H1 (cell line): ENCODE data around the gene CALML5.
"Not testable (repeated sequence)": the region's sequence is repeated elsewhere in the genome, so short reads cannot be mapped to it uniquely, and the experiment has no call there.

ENCODE experiments used
- MAFK ChIP-seq: IDR thresholded peaks from 2 replicates; pipeline ENCODE4 v1.6.1; 2012; ENCODE audit warnings: low read depth, mild to moderate bottlenecking, improper control_type of control experiment, low read length
- POLR2A ChIP-seq, 2 experiments: IDR thresholded peaks; 1 replicate in 1 of 2; 2 replicates in 1 of 2; pipeline ENCODE4 v1.6.1; 2011; ENCODE audit warnings: low read depth in 2 of 2, low read length in 2 of 2, mild to moderate bottlenecking in 2 of 2; ENCODE audit errors: control extremely low read depth in 1 of 2
- RXRA ChIP-seq: IDR thresholded peaks from 2 replicates; pipeline ENCODE4 v1.6.1; 2011; ENCODE audit warnings: low read depth, mild to moderate bottlenecking, low read length, moderate library complexity; ENCODE audit not compliant: insufficient read depth
- SUZ12 ChIP-seq: fragments of 200-600 bp; sonication (generic); IDR thresholded peaks from 2 replicates; pipeline ENCODE4 v1.6.1; 2012; ENCODE audit warnings: mild to moderate bottlenecking, inconsistent platforms, low read length, moderate library complexity, mixed read lengths
- TF ChIP-seq, protein P1 (sequence below): fragments of 300-600 bp; sonication (generic); IDR thresholded peaks from 2 replicates; pipeline ENCODE4 v1.7.1; 2012; ENCODE audit warnings: low read length, moderate library complexity, mild to moderate bottlenecking, inconsistent platforms; ENCODE audit not compliant: insufficient replicate concordance
- TF ChIP-seq, protein P2 (sequence below), 3 experiments: IDR thresholded peaks; 1 replicate in 2 of 3; 2 replicates in 1 of 3; pipeline versions ENCODE4 v1.5.1 to v1.6.1; 2011; ENCODE audit warnings: low read length in 3 of 3, mild to moderate bottlenecking in 3 of 3, inconsistent platforms in 2 of 3, low read depth in 1 of 3, moderate library complexity in 1 of 3; ENCODE audit not compliant: insufficient read depth in 1 of 3; ENCODE audit errors: control extremely low read depth in 1 of 3

DNA sequence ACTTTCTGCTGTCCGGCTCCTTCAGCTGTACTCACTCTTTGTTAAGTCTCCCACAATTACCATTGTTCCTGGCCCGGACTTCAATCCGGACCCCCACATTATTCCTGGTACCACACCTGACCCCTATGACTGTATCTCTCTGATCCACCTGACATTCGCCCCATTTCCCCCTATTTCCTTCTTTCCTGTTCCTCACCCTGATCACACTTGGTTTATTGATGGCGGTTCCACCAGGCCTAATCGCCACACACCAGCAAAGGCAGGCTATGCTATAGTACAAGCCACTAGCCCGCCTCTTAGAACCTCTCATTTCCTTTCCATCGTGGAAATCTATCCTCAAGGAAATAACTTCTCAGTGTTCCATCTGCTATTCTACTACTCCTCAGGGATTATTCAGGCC lies 24.3 kb downstream of the CALML5 start:
- TF ChIP-seq POLR2A (IDR thresholded peaks at IDR 0.05; ENCODE audit: control extremely low read depth in 1 of 2, low read depth in 2 of 2, low read length in 2 of 2); MAFK; SUZ12; RXRA: not testable (repeated sequence)
- TF ChIP-seq, protein P1, sequence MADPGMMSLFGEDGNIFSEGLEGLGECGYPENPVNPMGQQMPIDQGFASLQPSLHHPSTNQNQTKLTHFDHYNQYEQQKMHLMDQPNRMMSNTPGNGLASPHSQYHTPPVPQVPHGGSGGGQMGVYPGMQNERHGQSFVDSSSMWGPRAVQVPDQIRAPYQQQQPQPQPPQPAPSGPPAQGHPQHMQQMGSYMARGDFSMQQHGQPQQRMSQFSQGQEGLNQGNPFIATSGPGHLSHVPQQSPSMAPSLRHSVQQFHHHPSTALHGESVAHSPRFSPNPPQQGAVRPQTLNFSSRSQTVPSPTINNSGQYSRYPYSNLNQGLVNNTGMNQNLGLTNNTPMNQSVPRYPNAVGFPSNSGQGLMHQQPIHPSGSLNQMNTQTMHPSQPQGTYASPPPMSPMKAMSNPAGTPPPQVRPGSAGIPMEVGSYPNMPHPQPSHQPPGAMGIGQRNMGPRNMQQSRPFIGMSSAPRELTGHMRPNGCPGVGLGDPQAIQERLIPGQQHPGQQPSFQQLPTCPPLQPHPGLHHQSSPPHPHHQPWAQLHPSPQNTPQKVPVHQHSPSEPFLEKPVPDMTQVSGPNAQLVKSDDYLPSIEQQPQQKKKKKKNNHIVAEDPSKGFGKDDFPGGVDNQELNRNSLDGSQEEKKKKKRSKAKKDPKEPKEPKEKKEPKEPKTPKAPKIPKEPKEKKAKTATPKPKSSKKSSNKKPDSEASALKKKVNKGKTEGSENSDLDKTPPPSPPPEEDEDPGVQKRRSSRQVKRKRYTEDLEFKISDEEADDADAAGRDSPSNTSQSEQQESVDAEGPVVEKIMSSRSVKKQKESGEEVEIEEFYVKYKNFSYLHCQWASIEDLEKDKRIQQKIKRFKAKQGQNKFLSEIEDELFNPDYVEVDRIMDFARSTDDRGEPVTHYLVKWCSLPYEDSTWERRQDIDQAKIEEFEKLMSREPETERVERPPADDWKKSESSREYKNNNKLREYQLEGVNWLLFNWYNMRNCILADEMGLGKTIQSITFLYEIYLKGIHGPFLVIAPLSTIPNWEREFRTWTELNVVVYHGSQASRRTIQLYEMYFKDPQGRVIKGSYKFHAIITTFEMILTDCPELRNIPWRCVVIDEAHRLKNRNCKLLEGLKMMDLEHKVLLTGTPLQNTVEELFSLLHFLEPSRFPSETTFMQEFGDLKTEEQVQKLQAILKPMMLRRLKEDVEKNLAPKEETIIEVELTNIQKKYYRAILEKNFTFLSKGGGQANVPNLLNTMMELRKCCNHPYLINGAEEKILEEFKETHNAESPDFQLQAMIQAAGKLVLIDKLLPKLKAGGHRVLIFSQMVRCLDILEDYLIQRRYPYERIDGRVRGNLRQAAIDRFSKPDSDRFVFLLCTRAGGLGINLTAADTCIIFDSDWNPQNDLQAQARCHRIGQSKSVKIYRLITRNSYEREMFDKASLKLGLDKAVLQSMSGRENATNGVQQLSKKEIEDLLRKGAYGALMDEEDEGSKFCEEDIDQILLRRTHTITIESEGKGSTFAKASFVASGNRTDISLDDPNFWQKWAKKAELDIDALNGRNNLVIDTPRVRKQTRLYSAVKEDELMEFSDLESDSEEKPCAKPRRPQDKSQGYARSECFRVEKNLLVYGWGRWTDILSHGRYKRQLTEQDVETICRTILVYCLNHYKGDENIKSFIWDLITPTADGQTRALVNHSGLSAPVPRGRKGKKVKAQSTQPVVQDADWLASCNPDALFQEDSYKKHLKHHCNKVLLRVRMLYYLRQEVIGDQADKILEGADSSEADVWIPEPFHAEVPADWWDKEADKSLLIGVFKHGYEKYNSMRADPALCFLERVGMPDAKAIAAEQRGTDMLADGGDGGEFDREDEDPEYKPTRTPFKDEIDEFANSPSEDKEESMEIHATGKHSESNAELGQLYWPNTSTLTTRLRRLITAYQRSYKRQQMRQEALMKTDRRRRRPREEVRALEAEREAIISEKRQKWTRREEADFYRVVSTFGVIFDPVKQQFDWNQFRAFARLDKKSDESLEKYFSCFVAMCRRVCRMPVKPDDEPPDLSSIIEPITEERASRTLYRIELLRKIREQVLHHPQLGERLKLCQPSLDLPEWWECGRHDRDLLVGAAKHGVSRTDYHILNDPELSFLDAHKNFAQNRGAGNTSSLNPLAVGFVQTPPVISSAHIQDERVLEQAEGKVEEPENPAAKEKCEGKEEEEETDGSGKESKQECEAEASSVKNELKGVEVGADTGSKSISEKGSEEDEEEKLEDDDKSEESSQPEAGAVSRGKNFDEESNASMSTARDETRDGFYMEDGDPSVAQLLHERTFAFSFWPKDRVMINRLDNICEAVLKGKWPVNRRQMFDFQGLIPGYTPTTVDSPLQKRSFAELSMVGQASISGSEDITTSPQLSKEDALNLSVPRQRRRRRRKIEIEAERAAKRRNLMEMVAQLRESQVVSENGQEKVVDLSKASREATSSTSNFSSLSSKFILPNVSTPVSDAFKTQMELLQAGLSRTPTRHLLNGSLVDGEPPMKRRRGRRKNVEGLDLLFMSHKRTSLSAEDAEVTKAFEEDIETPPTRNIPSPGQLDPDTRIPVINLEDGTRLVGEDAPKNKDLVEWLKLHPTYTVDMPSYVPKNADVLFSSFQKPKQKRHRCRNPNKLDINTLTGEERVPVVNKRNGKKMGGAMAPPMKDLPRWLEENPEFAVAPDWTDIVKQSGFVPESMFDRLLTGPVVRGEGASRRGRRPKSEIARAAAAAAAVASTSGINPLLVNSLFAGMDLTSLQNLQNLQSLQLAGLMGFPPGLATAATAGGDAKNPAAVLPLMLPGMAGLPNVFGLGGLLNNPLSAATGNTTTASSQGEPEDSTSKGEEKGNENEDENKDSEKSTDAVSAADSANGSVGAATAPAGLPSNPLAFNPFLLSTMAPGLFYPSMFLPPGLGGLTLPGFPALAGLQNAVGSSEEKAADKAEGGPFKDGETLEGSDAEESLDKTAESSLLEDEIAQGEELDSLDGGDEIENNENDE: not testable (repeated sequence)
- TF ChIP-seq, protein P2, sequence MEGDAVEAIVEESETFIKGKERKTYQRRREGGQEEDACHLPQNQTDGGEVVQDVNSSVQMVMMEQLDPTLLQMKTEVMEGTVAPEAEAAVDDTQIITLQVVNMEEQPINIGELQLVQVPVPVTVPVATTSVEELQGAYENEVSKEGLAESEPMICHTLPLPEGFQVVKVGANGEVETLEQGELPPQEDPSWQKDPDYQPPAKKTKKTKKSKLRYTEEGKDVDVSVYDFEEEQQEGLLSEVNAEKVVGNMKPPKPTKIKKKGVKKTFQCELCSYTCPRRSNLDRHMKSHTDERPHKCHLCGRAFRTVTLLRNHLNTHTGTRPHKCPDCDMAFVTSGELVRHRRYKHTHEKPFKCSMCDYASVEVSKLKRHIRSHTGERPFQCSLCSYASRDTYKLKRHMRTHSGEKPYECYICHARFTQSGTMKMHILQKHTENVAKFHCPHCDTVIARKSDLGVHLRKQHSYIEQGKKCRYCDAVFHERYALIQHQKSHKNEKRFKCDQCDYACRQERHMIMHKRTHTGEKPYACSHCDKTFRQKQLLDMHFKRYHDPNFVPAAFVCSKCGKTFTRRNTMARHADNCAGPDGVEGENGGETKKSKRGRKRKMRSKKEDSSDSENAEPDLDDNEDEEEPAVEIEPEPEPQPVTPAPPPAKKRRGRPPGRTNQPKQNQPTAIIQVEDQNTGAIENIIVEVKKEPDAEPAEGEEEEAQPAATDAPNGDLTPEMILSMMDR (IDR thresholded peaks at IDR 0.05; ENCODE audit: control extremely low read depth in 1 of 3, insufficient read depth in 1 of 3, low read depth in 1 of 3, low read length in 3 of 3): not testable (repeated sequence)
